GM13977 (cell line): Measurements from ENCODE around the gene RCHY1.

ENCODE experiments used
- DNase-seq: peaks from one replicate; pipeline ENCODE4 v3.0.0; 2012; ENCODE audit warnings: low spot score
- CTCF ChIP-seq: IDR thresholded peaks from 2 replicates; pipeline ENCODE4 v1.5.1; 2012; ENCODE audit warnings: mild to moderate bottlenecking, control low read depth; ENCODE audit not compliant: insufficient read depth; ENCODE audit errors: extremely low read depth, missing control alignments
- in situ Hi-C: fragments of 300-500 bp; cut with MboI; formaldehyde crosslinking; loops from one replicate; pipeline ENCODE4 v1.12.0; 2022; ENCODE audit warnings: low sequenced_read_pairs, low pct_unique_long_range_greater_than_20kb, mixed read lengths, inconsistent platforms; ENCODE audit not compliant: unreplicated experiment

RCHY1 gene

GRCh38 chr4:75514131-75514948 lies at the start of gene RCHY1, which contains the start of gene THAP6:
Gene RCHY1, minus strand, starts transcription at chr4:75514403. Its CDS starts 117 bp downstream, at chr4:75514286.
Gene THAP6, plus strand, starts transcription at chr4:75514473. Its CDS starts 980 bp downstream, at chr4:75515453.
- no peak for TF ChIP-seq CTCF
- in situ Hi-C loops: no loop called here
- DNase-seq: peak; percentile 80

- DNase-seq: no peak
- in situ Hi-C loops: no loop called here
- TF ChIP-seq CTCF: no peak
Observed at GRCh38 chr4:75561789-75562188, 47.6 kb upstream of the RCHY1 start.

- in situ Hi-C loops: no loop called here
- TF ChIP-seq CTCF: no peak
- no peak for DNase-seq
Observed at GRCh38 chr4:75557696-75558095, 43.5 kb upstream of the RCHY1 start.

- TF ChIP-seq CTCF: no peak
- in situ Hi-C loops: no loop called here
- DNase-seq: peak; percentile 50
Observed at GRCh38 chr4:75555294-75556164, 41.3 kb upstream of the RCHY1 start, which contains the start of gene ODAPH. Gene ODAPH, plus strand, starts transcription at chr4:75556066. Its CDS starts 17 bp downstream, at chr4:75556083.

- TF ChIP-seq CTCF: no peak
- no peak for DNase-seq
- in situ Hi-C loops: no loop called here
Observed at GRCh38 chr4:75552452-75552851, 38.2 kb upstream of the RCHY1 start.

GRCh38 chr4:75549019-75549418 lies 34.8 kb upstream of the RCHY1 start:
- TF ChIP-seq CTCF: no peak
- no peak for DNase-seq
- in situ Hi-C loops: no loop called here
